Measurements from ENCODE around the gene PCNX2.
"Not testable (repeated sequence)": the region's sequence is repeated elsewhere in the genome, so short reads cannot be mapped to it uniquely, and the experiment has no call there.

Gene PCNX2

GRCh38 chr1:233005156-233005555 is 290.4 kb downstream of the PCNX2 start:
- H3K4me3 ChIP-seq (ENCODE audit: low read depth, low read length), result no peak overlapping the region
- no peak for TF ChIP-seq CTCF (IDR thresholded peaks at IDR 0.05; ENCODE audit: insufficient read depth, low read length, missing control alignments)
- ChIA-PET POLR2A (interaction anchor here (0.7 kb wide), 1 partner anchor 56 kb away, joined by 3 read pairs; no protein-coding TSS in a partner anchor), CTCF (no interaction called here)
- no peak for DNase-seq (ENCODE audit: low read depth, low spot score)

GRCh38 chr1:233004451-233004850 is 291.1 kb downstream of the PCNX2 start:
- DNase-seq (ENCODE audit: low read depth, low spot score), result no peak
- no peak for TF ChIP-seq CTCF (IDR thresholded peaks at IDR 0.05; ENCODE audit: insufficient read depth, low read length, missing control alignments)
- CTCF ChIA-PET, result no interaction called here
- POLR2A ChIA-PET, result no interaction called here
- no peak overlapping the region for H3K4me3 ChIP-seq (ENCODE audit: low read depth, low read length)

- H3K4me3 ChIP-seq (ENCODE audit: low read depth, low read length); DNase-seq (ENCODE audit: low read depth, low spot score); CTCF ChIA-PET; POLR2A ChIA-PET: not testable (repeated sequence)
Observed at GRCh38 chr1:233003638-233004037, 291.9 kb downstream of the PCNX2 start.

- H3K4me3 ChIP-seq (ENCODE audit: low read depth, low read length), result no peak overlapping the region
- CTCF ChIA-PET, result no interaction called here
- POLR2A ChIA-PET, result no interaction called here
- TF ChIP-seq CTCF (IDR thresholded peaks at IDR 0.05; ENCODE audit: insufficient read depth, low read length, missing control alignments), result no peak
- DNase-seq (ENCODE audit: low read depth, low spot score), result no peak
Observed at GRCh38 chr1:232999956-233000625, 295.4 kb downstream of the PCNX2 start.

GRCh38 chr1:232998646-232999045 is 296.9 kb downstream of the PCNX2 start:
- TF ChIP-seq CTCF (IDR thresholded peaks at IDR 0.05; ENCODE audit: insufficient read depth, low read length, missing control alignments), result no peak
- POLR2A ChIA-PET, result no interaction called here
- CTCF ChIA-PET, result no interaction called here
- no peak for DNase-seq (ENCODE audit: low read depth, low spot score)
- H3K4me3 ChIP-seq (ENCODE audit: low read depth, low read length), result no peak overlapping the region

GRCh38 chr1:232998138-232998537 is 297.4 kb downstream of the PCNX2 start:
- no peak for TF ChIP-seq CTCF (IDR thresholded peaks at IDR 0.05; ENCODE audit: insufficient read depth, low read length, missing control alignments)
- H3K4me3 ChIP-seq (ENCODE audit: low read depth, low read length), result no peak overlapping the region
- no peak for DNase-seq (ENCODE audit: low read depth, low spot score)
- CTCF ChIA-PET, result no interaction called here
- POLR2A ChIA-PET, result no interaction called here

GRCh38 chr1:232996143-232996542 is 299.4 kb downstream of the PCNX2 start:
- no peak for DNase-seq (ENCODE audit: low read depth, low spot score)
- no peak for TF ChIP-seq CTCF (IDR thresholded peaks at IDR 0.05; ENCODE audit: insufficient read depth, low read length, missing control alignments)
- ChIA-PET POLR2A (no interaction called here), CTCF (interaction anchor here (1.0 kb wide), 1 partner anchor 28 kb away, joined by 3 read pairs; no protein-coding TSS in a partner anchor)
- no peak overlapping the region for H3K4me3 ChIP-seq (ENCODE audit: low read depth, low read length)

All from AG04449 (cell line).